ENCODE data around the gene PRKRIP1. TPM values are rescaled to one million over a fixed set of nuclear protein-coding genes. Genes with fewer than 3 reads are reported as not detected.
A peak's percentile ranks its signal among the peaks of the same experiment; 100 is the strongest.

Gene PRKRIP1
- total RNA-seq, 1 donor from 2014 or later: 18.2 TPM

DNA sequence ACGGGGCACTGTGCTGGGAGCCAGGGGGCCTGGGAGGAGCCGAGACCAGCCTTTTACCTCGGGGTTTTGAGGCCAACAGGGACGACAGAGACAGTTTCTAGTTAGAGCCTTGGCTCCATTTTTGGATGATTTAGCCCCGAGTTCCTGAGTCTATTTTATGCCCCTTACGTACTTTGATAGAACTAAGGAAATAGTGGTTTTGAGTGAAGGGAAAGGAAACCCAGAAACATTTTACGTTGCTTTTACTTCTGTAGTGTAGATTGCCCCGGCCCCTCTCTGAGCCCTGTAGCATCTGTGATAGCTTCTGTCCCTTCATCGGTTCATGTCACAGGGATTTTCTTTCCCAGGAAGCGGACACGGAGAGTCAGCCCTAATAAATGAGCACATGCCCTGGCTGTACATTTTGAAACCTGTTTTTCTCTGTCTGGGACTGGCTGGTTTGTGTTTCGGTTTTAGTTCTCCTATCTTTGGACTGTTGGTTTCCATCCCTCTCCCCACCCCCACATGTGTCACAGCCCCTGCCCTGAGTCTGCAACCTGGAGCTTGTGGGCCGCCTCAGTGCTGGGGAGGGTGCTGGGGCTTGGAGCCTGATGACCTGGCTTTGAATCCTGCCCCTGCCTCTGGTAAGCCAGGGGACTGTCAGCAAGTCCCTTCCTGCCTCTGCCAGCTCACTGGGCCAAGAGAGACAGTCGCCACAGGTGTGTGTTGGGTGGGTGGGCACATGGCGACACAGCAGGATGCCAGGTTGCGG is 30.3 kb downstream of the PRKRIP1 start:
- Histone ChIP-seq H3K36me3 (ENCODE audit: control insufficient read depth, insufficient read depth, low read length) (peaks cover 12% of the 10 kb centered on the region), H3K4me3 (ENCODE audit: low read depth, low read length) (no peak overlapping the region), H3K27me3 (ENCODE audit: control insufficient read depth, insufficient read depth, low read length) (no peaks in the 10 kb centered on the region)
- FAIRE-seq (no peak), DNase-seq (ENCODE audit: low read depth) (no peak)
- TF ChIP-seq CTCF (IDR thresholded peaks at IDR 0.05; ENCODE audit: insufficient read depth, low read length, severe bottlenecking): no peak

GRCh38 chr7:102427019-102427405 is 30.8 kb downstream of the PRKRIP1 start:
- FAIRE-seq: no peak
- no peak for TF ChIP-seq CTCF (IDR thresholded peaks at IDR 0.05; ENCODE audit: insufficient read depth, low read length, severe bottlenecking)
- Histone ChIP-seq H3K27me3 (ENCODE audit: control insufficient read depth, insufficient read depth, low read length) (no peaks in the 10 kb centered on the region), H3K36me3 (ENCODE audit: control insufficient read depth, insufficient read depth, low read length) (peaks cover 12% of the 10 kb centered on the region), H3K4me3 (ENCODE audit: low read depth, low read length) (no peak overlapping the region)
- no peak for DNase-seq (ENCODE audit: low read depth)

DNA sequence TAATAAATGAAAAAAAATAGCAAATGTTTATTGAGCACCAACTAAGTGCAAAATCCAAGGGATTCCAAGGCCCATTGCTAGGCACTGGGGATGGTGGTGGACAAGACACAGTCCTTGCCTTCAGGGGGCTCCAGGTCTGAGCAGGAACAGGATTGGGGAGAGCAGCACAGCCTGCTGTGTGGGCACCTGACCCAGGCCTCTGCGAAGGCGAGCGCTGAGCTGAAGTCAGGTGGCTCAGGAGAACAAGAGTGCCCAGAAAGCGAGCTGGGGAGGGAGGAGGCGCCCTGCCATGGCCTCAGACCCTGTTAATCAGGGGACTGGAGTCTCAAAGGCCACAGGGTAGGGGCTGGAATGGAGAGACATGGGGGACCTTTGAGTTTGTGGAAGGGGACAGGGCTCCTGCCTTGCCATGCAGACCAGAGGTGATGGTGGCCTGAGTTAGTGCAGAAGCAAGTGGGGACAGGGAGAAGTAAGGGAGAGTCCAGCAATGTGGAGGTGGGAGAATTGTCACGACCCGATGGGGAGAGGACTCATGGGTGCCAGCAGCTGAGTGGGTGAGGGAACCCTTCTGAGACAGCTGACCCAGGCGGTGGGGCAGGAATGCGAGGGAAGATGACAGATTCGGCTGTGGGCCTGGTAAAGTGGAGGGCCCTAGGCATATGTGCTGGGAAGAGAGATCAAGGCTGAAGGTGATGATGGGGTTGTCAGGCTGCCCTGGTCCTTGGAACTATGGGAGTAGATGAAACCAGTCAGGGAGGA is 33.2 kb downstream of the PRKRIP1 start:
- FAIRE-seq: no peak

GRCh38 chr7:102431617-102432298 is 35.6 kb downstream of the PRKRIP1 start:
- H3K4me3 ChIP-seq (ENCODE audit: low read depth, low read length): no peak overlapping the region
- DNase-seq (ENCODE audit: low read depth) (peak; percentile 17), FAIRE-seq (no peak)
- H3K27me3 ChIP-seq (ENCODE audit: control insufficient read depth, insufficient read depth, low read length): no peaks in the 10 kb centered on the region
- H3K36me3 ChIP-seq (ENCODE audit: control insufficient read depth, insufficient read depth, low read length): no peaks in the 10 kb centered on the region
- no peak for TF ChIP-seq CTCF (IDR thresholded peaks at IDR 0.05; ENCODE audit: insufficient read depth, low read length, severe bottlenecking)

More for the DNA sequence above, 33.2 kb downstream of the PRKRIP1 start:
- H3K27me3 ChIP-seq (ENCODE audit: control insufficient read depth, insufficient read depth, low read length): no peaks in the 10 kb centered on the region
- H3K36me3 ChIP-seq (ENCODE audit: control insufficient read depth, insufficient read depth, low read length): peaks cover 11% of the 10 kb centered on the region
- no peak for DNase-seq (ENCODE audit: low read depth)
- TF ChIP-seq CTCF (IDR thresholded peaks at IDR 0.05; ENCODE audit: insufficient read depth, low read length, severe bottlenecking): no peak
- no peak overlapping the region for H3K4me3 ChIP-seq (ENCODE audit: low read depth, low read length)

- no peak for DNase-seq (ENCODE audit: low read depth)
- Histone ChIP-seq H3K4me3 (ENCODE audit: low read depth, low read length) (peak overlapping the region; percentile 55), H3K27me3 (ENCODE audit: control insufficient read depth, insufficient read depth, low read length) (no peaks in the 10 kb centered on the region), H3K36me3 (ENCODE audit: control insufficient read depth, insufficient read depth, low read length) (no peaks in the 10 kb centered on the region)
- no peak for TF ChIP-seq CTCF (IDR thresholded peaks at IDR 0.05; ENCODE audit: insufficient read depth, low read length, severe bottlenecking)
- no peak for FAIRE-seq
Measured at GRCh38 chr7:102432442-102433218, 36.5 kb downstream of the PRKRIP1 start.

Measured in bronchial epithelial cell (primary cell).